Measurements from ENCODE around the gene B4GALT5. TPM values are rescaled to one million over a fixed set of nuclear protein-coding genes. Genes with fewer than 3 reads are reported as not detected.

The B4GALT5 gene
- polyA plus RNA-seq, 1 of the 3 experiments (the other 2 are of a cell fraction): 35.1 TPM

DNA sequence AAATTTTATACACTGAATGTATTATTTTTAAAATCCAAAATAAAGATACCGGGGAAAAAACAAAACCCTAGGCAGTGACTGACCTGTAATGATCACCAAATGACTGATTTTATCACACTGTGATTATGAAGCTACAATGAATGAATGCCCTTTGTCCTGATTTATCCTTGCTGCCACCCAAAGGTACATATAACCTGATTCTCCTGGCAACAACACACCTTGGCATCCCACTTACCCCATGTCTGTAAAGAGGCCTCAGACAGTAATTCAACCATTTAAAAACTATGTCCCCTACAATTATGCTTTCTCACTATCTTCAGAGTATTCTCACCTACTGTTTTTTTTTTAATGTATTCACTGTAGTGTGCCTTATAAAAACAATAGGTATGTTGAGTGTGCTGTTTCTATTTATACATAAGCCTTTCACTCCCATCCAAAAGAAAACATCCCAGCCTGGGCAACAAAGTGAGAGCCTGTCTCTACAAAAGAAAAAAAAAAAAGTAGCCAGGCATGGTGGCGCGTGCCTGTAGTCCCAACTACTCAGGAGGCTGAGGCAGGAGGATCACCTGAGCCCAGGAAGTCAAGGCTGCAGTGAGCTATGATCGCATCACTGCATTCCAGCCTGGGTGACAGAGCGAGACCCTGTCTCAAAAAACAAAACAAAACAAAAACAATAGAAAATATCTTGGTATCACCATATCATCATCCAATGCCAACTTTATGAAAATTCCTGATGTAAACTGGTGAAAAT is 21.7 kb downstream of the B4GALT5 start:
- Histone ChIP-seq H4K20me1 (ENCODE audit: insufficient read depth) (peaks cover 74% of the 10 kb centered on the region), H3K36me3 (replicated peaks in 1 of 2; ENCODE audit: control insufficient read depth in 1 of 2, insufficient read depth in 2 of 2, low read length in 1 of 2) (no peaks in the 10 kb centered on the region), H3K79me2 (ENCODE audit: insufficient read depth) (peaks cover 99% of the 10 kb centered on the region), H3K4me1 (ENCODE audit: control insufficient read depth in 1 of 2, insufficient read depth in 2 of 2, low read depth in 1 of 2, low read length in 1 of 2) (peaks cover 10 to 40% of the 10 kb centered on the region in 2 experiments), H3K9me2 (no peaks in the 10 kb centered on the region), H3K9ac (no peak overlapping the region), H3K4me2 (no peak overlapping the region), H3K9me3 (no peaks in the 10 kb centered on the region), H3K4me3 (ENCODE audit: low read depth in 2 of 2, low read length in 1 of 2) (no peak overlapping the region), H3K27me3 (ENCODE audit: insufficient read depth) (no peaks in the 10 kb centered on the region), H3F3A (replicated peaks; ENCODE audit: insufficient read depth) (peaks cover 14% of the 10 kb centered on the region), H2AFZ (ENCODE audit: low read depth) (no peak overlapping the region), H3K27ac (ENCODE audit: low read depth in 2 of 2, low read length in 1 of 2) (peak overlapping the region in 1 of 2 experiments; percentile 33; a peak in 2 of 4 replicates)
- DNase-seq: no peak
- CTCF ChIA-PET: interaction anchor here (1.5 to 1.6 kb wide), 2 partner anchors 33 to 154 kb away, joined by 3 read pairs; no protein-coding TSS in a partner anchor
- POLR2A ChIA-PET: no interaction called here
- 89% methylated on average over 5 of the region's 5 CpGs for WGBS (ENCODE audit: low lambda C conversion rate)
- no peak for TF ChIP-seq ELF1 (IDR thresholded peaks at IDR 0.05)
- TF ChIP-seq EP300 (IDR thresholded peaks at IDR 0.05; ENCODE audit: borderline replicate concordance in 1 of 2, low read depth in 1 of 2, low read length in 1 of 2): no peak

DNA sequence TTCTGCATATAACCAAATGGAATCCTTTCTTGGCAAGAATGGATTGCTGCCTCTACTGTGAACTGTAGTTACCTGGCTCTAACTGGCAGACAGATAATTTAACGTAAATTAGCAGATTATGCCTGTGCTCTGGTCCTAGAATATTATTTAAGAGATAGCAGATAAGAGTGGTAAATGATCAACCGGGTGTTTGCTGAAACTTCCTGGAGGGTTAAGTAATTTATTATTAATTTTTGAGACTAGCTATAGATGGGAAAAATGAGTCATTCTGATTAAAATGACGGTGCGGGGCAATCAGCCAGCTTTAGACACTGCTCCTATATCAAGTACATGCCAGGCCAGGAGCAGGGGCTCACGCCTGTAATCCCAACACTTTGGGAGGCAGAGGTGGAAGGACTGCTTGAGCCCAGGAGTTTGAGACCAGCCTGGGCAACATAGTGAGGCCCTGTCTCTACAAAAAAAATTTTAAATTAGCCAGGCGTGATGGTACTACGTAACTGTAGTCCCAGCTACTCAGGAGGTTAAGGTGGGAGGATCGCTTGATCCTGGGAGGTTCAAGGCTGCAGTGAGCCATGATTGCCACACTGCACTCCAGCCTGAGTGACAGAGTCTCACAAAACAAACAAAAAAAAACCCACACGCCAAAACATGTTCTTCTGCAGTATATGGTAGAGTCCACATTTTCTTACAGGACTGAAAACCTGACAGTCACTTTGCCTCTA is 22.6 kb downstream of the B4GALT5 start:
- DNase-seq: no peak
- no peaks in the 10 kb centered on the region for H3K9me3 ChIP-seq
- H3K36me3 ChIP-seq (replicated peaks in 1 of 2; ENCODE audit: control insufficient read depth in 1 of 2, insufficient read depth in 2 of 2, low read length in 1 of 2): no peaks in the 10 kb centered on the region
- H3K27me3 ChIP-seq (ENCODE audit: insufficient read depth): no peaks in the 10 kb centered on the region
- CTCF ChIA-PET: interaction anchor here (1.5 to 1.6 kb wide), 2 partner anchors 33 to 154 kb away, joined by 3 read pairs; no protein-coding TSS in a partner anchor
- peaks cover 9 to 40% of the 10 kb centered on the region in 2 experiments for H3K4me1 ChIP-seq (ENCODE audit: control insufficient read depth in 1 of 2, insufficient read depth in 2 of 2, low read depth in 1 of 2, low read length in 1 of 2)
- 37% methylated on average over 9 of the region's 9 CpGs for WGBS (ENCODE audit: low lambda C conversion rate)
- peaks cover 70% of the 10 kb centered on the region for H4K20me1 ChIP-seq (ENCODE audit: insufficient read depth)
- H3K9ac ChIP-seq: no peak overlapping the region
- POLR2A ChIA-PET: no interaction called here
- no peaks in the 10 kb centered on the region for H3K9me2 ChIP-seq
- H3K4me3 ChIP-seq (ENCODE audit: low read depth in 2 of 2, low read length in 1 of 2): no peak overlapping the region
- H3K79me2 ChIP-seq (ENCODE audit: insufficient read depth): peaks cover 99% of the 10 kb centered on the region
- H3K27ac ChIP-seq (ENCODE audit: low read depth in 2 of 2, low read length in 1 of 2): peak overlapping the region in 1 of 2 experiments; percentile 33; a peak in 2 of 4 replicates
- TF ChIP-seq EP300 (IDR thresholded peaks at IDR 0.05; ENCODE audit: borderline replicate concordance in 1 of 2, low read depth in 1 of 2, low read length in 1 of 2) (0 out of 4 replicates have a peak, but pooled peaks of 1 of the 2 experiments have one; percentile 29), NFIC (IDR thresholded peaks at IDR 0.05; ENCODE audit: borderline replicate concordance) (peak; percentile 46), RAD21 (IDR thresholded peaks at IDR 0.05; ENCODE audit: low read length) (no peak), FOSL2 (IDR thresholded peaks at IDR 0.05; ENCODE audit: borderline replicate concordance, low read depth) (peak; percentile 62; the same call in 1 of the 2 replicates), SMC3 (IDR thresholded peaks at IDR 0.05; ENCODE audit: low read depth, low read length) (no peak), RXRA (IDR thresholded peaks at IDR 0.05; ENCODE audit: borderline replicate concordance, low read depth) (no peak), JUND (IDR thresholded peaks at IDR 0.05) (peak; percentile 64), GATA2 (CRISPR knock-in tag; IDR thresholded peaks at IDR 0.05) (0 out of 2 replicates have a peak, but pooled peaks have one; percentile 11), TCF12 (IDR thresholded peaks at IDR 0.05) (peak; percentile 21; the same call in 1 of the 2 replicates)
- TF ChIP-seq, protein P1, sequence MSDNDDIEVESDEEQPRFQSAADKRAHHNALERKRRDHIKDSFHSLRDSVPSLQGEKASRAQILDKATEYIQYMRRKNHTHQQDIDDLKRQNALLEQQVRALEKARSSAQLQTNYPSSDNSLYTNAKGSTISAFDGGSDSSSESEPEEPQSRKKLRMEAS (IDR thresholded peaks at IDR 0.05; ENCODE audit: low read depth): no peak
- TF ChIP-seq, protein P2, sequence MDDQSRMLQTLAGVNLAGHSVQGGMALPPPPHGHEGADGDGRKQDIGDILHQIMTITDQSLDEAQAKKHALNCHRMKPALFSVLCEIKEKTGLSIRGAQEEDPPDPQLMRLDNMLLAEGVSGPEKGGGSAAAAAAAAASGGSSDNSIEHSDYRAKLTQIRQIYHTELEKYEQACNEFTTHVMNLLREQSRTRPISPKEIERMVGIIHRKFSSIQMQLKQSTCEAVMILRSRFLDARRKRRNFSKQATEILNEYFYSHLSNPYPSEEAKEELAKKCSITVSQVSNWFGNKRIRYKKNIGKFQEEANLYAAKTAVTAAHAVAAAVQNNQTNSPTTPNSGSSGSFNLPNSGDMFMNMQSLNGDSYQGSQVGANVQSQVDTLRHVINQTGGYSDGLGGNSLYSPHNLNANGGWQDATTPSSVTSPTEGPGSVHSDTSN (IDR thresholded peaks at IDR 0.05): peak; percentile 33; the same call in 1 of the 2 replicates
- no peak overlapping the region for H2AFZ ChIP-seq (ENCODE audit: low read depth)
- peak overlapping the region; percentile 25; the same call in 1 of the 2 replicates for H3K4me2 ChIP-seq
- peaks cover 15% of the 10 kb centered on the region for H3F3A ChIP-seq (replicated peaks; ENCODE audit: insufficient read depth)

All from SK-N-SH (cell line).